ENCODE data around the gene CCDC144A. TPM values are rescaled to one million over a fixed set of nuclear protein-coding genes. Genes with fewer than 3 reads are reported as not detected.
"Not testable (repeated sequence)": the region's sequence is repeated elsewhere in the genome, so short reads cannot be mapped to it uniquely, and the experiment has no call there.

Gene CCDC144A
- total RNA-seq, 4 donors from 2014 or later = 0.67 to 14.4 (median 5.7) TPM

- no peak for ATAC-seq
- Histone ChIP-seq H3K4me1 (peaks cover 0 to 25% (median 0%) of the 10 kb centered on the region in 3 donors), H3K36me3 (no peaks in the 10 kb centered on the region), H3K9me3 (no peaks in the 10 kb centered on the region), H3K27ac (no peak overlapping the region), H3K4me3 (no peak overlapping the region), H3K27me3 (peaks cover 6% of the 10 kb centered on the region)
- TF ChIP-seq POLR2A (IDR thresholded peaks at IDR 0.05) (no peak), EP300 (IDR thresholded peaks at IDR 0.05) (no peak), POLR2AphosphoS5 (IDR thresholded peaks at IDR 0.05) (no peak)
- 80% methylated on average over 2 of the region's 5 CpGs; no CpG with 5 or more reads in 1 of the 2 donors for WGBS, 2 donors (ENCODE audit: low coverage in 1 of 2)
These were observed 128.3 kb downstream of the CCDC144A start for GRCh38 chr17:16818340-16818739.

- peaks cover 0 to 25% (median 0%) of the 10 kb centered on the region in 3 donors for H3K4me1 ChIP-seq
- peaks cover 6% of the 10 kb centered on the region for H3K27me3 ChIP-seq
- H3K27ac ChIP-seq = no peak overlapping the region
- TF ChIP-seq POLR2A (IDR thresholded peaks at IDR 0.05) (no peak), EP300 (IDR thresholded peaks at IDR 0.05) (no peak), POLR2AphosphoS5 (IDR thresholded peaks at IDR 0.05) (no peak), CTCF (IDR thresholded peaks at IDR 0.05) (no peak)
- no peaks in the 10 kb centered on the region for H3K9me3 ChIP-seq
- no peak for ATAC-seq
- 80% methylated on average over 20 of the region's 23 CpGs; no CpG with 5 or more reads in 1 of the 2 donors for WGBS, 2 donors (ENCODE audit: low coverage in 1 of 2)
- H3K4me3 ChIP-seq = no peak overlapping the region
- H3K36me3 ChIP-seq = no peaks in the 10 kb centered on the region
These were observed 129.0 kb downstream of the CCDC144A start for GRCh38 chr17:16818821-16819683.

- 49% methylated on average over 7 of the region's 7 CpGs; no CpG with 5 or more reads in 1 of the 2 donors for WGBS, 2 donors (ENCODE audit: low coverage in 1 of 2)
- Histone ChIP-seq H3K36me3 (no peaks in the 10 kb centered on the region), H3K27me3 (no peaks in the 10 kb centered on the region), H3K4me1 (peaks cover 0 to 25% (median 0%) of the 10 kb centered on the region in 3 donors), H3K27ac (no peak overlapping the region), H3K4me3 (no peak overlapping the region), H3K9me3 (no peaks in the 10 kb centered on the region)
- TF ChIP-seq POLR2AphosphoS5 (IDR thresholded peaks at IDR 0.05) (no peak), POLR2A (IDR thresholded peaks at IDR 0.05) (no peak), EP300 (IDR thresholded peaks at IDR 0.05) (no peak), CTCF (IDR thresholded peaks at IDR 0.05) (no peak)
- ATAC-seq = no peak
These were observed 130.3 kb downstream of the CCDC144A start for GRCh38 chr17:16820161-16820877.

GRCh38 chr17:16820979-16821543 lies 131.0 kb downstream of the CCDC144A start:
- no peak for TF ChIP-seq CTCF (IDR thresholded peaks at IDR 0.05)
- no peak for TF ChIP-seq POLR2A (IDR thresholded peaks at IDR 0.05)
- TF ChIP-seq EP300 (IDR thresholded peaks at IDR 0.05) = no peak
- no peaks in the 10 kb centered on the region for H3K9me3 ChIP-seq
- H3K27ac ChIP-seq = no peak overlapping the region
- no peaks in the 10 kb centered on the region for H3K27me3 ChIP-seq
- H3K4me3 ChIP-seq = no peak overlapping the region
- no peaks in the 10 kb centered on the region for H3K36me3 ChIP-seq
- WGBS, 2 donors (ENCODE audit: low coverage in 1 of 2) = 54% methylated on average over 4 of the region's 7 CpGs; no CpG with 5 or more reads in 1 of the 2 donors
- ATAC-seq = no peak
- peaks cover 0 to 25% (median 0%) of the 10 kb centered on the region in 3 donors for H3K4me1 ChIP-seq

GRCh38 chr17:16822133-16822532 lies 132.1 kb downstream of the CCDC144A start:
- H3K4me3 ChIP-seq, H3K9me3 ChIP-seq, H3K27ac ChIP-seq, ATAC-seq, H3K27me3 ChIP-seq, H3K36me3 ChIP-seq: not testable (repeated sequence)
- WGBS, 2 donors (ENCODE audit: low coverage in 1 of 2) = no CpG with 5 or more reads among the region's 17 CpGs
- H3K4me1 ChIP-seq = peaks cover 0 to 25% (median 0%) of the 10 kb centered on the region in 3 donors

GRCh38 chr17:16823768-16824406 lies 133.8 kb downstream of the CCDC144A start:
- H3K27ac ChIP-seq, ATAC-seq, H3K36me3 ChIP-seq, H3K27me3 ChIP-seq, H3K4me3 ChIP-seq, H3K9me3 ChIP-seq: not testable (repeated sequence)
- H3K4me1 ChIP-seq = peaks cover 0 to 23% (median 0%) of the 10 kb centered on the region in 3 donors
- WGBS, 2 donors (ENCODE audit: low coverage in 1 of 2) = no CpG with 5 or more reads among the region's 5 CpGs

Data from gastroesophageal sphincter (tissue), 4 donors.